ENCODE results near the gene CCN5. TPM values are rescaled to one million over a fixed set of nuclear protein-coding genes. Genes with fewer than 3 reads are reported as not detected.
"Not testable (repeated sequence)": the region's sequence is repeated elsewhere in the genome, so short reads cannot be mapped to it uniquely, and the experiment has no call there.

The CCN5 gene, protein sequence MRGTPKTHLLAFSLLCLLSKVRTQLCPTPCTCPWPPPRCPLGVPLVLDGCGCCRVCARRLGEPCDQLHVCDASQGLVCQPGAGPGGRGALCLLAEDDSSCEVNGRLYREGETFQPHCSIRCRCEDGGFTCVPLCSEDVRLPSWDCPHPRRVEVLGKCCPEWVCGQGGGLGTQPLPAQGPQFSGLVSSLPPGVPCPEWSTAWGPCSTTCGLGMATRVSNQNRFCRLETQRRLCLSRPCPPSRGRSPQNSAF
- total RNA-seq (ENCODE audit: low replicate concordance), result not detected in 2 replicates

DNA sequence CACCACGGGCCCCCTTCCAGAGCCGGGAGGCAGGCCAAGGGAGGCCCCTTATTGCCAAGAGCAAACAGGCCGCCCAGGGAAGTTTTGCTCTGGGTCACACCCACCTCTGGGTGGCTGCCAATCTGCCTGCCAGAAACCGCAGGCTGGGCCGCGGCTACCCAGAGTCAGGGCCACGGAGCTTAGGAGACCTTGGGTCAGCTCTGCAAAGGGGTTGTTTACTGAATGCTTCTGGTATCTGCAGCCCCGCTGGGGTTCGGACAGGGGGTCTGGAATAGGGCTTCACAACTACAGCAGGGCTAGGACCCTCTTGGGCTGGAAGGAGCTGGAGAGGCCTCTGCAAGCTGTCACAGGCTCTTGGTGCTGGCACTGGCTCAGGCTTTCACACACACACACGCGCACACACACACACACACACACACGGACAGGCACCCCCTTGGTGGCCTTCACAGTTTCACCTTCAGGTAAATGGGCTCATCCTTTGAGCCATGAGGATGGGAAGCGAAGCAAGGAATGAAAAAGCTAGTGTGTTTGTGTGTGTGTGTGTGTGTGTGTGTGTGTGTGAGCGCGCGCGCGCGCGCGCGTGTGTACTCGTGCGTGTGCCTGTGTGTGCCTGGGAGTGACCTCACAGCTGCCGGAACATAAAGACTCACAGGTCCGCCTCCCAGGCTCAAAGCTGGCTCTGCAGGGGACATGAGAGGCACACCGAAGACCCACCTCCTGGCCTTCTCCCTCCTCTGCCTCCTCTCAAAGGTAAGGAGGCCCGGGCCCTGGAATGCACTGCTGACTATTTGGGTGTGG, at the start of gene CCN5:
Gene CCN5, plus strand, starts transcription at position 669 of the 798 bp plus-strand sequence. Its CDS starts 22 bp downstream, at position 691.
- Mint-ChIP-seq H3K27ac (no peak within 1 kb of the TSS), H3K4me1 (no peaks in the 10 kb centered on the region)
- no peak within 1 kb of the TSS for H3K9ac ChIP-seq

DNA sequence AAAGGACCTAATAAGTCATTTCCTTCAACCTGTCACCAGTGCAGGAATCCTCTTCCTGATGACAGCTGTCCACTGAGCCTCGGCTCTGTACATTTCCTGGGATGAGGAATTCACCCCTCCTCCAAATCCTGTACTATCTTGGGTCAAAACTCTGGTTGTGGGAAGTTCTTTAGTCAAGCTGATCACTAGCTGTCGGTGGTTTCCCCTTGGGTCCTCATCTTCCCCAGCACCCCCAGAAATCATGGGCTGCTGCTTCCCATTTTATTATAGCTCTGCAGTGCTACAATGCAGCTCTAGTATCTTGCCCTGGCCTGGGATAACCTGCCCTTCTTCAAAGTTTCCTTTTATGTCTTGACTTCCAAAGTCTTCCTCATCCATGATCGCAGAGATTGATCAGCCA, 49.1 kb upstream of the CCN5 start:
- TF ChIP-seq EZH2 (IDR thresholded peaks at IDR 0.05) (no peak), EZH2phosphoT487 (IDR thresholded peaks at IDR 0.05) (no peak)
- TF ChIP-seq, protein P1, sequence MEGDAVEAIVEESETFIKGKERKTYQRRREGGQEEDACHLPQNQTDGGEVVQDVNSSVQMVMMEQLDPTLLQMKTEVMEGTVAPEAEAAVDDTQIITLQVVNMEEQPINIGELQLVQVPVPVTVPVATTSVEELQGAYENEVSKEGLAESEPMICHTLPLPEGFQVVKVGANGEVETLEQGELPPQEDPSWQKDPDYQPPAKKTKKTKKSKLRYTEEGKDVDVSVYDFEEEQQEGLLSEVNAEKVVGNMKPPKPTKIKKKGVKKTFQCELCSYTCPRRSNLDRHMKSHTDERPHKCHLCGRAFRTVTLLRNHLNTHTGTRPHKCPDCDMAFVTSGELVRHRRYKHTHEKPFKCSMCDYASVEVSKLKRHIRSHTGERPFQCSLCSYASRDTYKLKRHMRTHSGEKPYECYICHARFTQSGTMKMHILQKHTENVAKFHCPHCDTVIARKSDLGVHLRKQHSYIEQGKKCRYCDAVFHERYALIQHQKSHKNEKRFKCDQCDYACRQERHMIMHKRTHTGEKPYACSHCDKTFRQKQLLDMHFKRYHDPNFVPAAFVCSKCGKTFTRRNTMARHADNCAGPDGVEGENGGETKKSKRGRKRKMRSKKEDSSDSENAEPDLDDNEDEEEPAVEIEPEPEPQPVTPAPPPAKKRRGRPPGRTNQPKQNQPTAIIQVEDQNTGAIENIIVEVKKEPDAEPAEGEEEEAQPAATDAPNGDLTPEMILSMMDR (IDR thresholded peaks at IDR 0.05), result no peak
- Histone ChIP-seq H3K4me1 (peaks cover 4% of the 10 kb centered on the region), H3K27me3 (no peaks in the 10 kb centered on the region), H2AFZ (replicated peaks) (no peak overlapping the region), H3K27ac (no peak overlapping the region), H3K9me3 (ENCODE audit: low read depth) (no peaks in the 10 kb centered on the region), H3K4me3 (no peak overlapping the region), H3K79me2 (ENCODE audit: low read depth) (no peaks in the 10 kb centered on the region), H4K20me1 (ENCODE audit: low read depth) (no peaks in the 10 kb centered on the region), H3F3A (ENCODE audit: low read depth) (no peaks in the 10 kb centered on the region), H3K4me2 (no peak overlapping the region), H3K36me3 (no peaks in the 10 kb centered on the region), H3K9ac (no peak overlapping the region)
- Mint-ChIP-seq H3K27ac (no peak overlapping the region), H3K4me1 (peaks cover 2% of the 10 kb centered on the region), H3K4me3 (no peak overlapping the region), H3K27me3 (ENCODE audit: insufficient read depth, low read depth) (no peaks in the 10 kb centered on the region), H3K9me3 (no peaks in the 10 kb centered on the region), H3K36me3 (no peaks in the 10 kb centered on the region)
- no peak for DNase-seq (ENCODE audit: low spot score)

More for the DNA sequence above, at the start of gene CCN5:
- no peaks in the 10 kb centered on the region for H3K27me3 ChIP-seq
- no peak within 1 kb of the TSS for H3K4me2 ChIP-seq
- DNase-seq (ENCODE audit: low spot score), result no peak
- no peaks in the 10 kb centered on the region for H3K9me3 ChIP-seq (ENCODE audit: low read depth)
- H3K4me3 ChIP-seq, result no peak within 1 kb of the TSS
- H3K4me1 ChIP-seq, result no peaks in the 10 kb centered on the region
- no peaks in the 10 kb centered on the region for H4K20me1 ChIP-seq (ENCODE audit: low read depth)
- Mint-ChIP-seq H3K27me3 (ENCODE audit: insufficient read depth, low read depth) (peaks cover 9% of the 10 kb centered on the region), H3K4me3 (no peak within 1 kb of the TSS), H3K36me3 (no peaks in the 10 kb centered on the region), H3K9me3 (no peaks in the 10 kb centered on the region)
- no peak within 1 kb of the TSS for H3K27ac ChIP-seq
- H3K79me2 ChIP-seq (ENCODE audit: low read depth), result no peaks in the 10 kb centered on the region
- no peaks in the 10 kb centered on the region for H3K36me3 ChIP-seq
- no peaks in the 10 kb centered on the region for H3F3A ChIP-seq (ENCODE audit: low read depth)
- no peak within 1 kb of the TSS for H2AFZ ChIP-seq (replicated peaks)
- TF ChIP-seq, protein P1 (IDR thresholded peaks at IDR 0.05), result no peak
- no peak for TF ChIP-seq EZH2phosphoT487 (IDR thresholded peaks at IDR 0.05)

DNA sequence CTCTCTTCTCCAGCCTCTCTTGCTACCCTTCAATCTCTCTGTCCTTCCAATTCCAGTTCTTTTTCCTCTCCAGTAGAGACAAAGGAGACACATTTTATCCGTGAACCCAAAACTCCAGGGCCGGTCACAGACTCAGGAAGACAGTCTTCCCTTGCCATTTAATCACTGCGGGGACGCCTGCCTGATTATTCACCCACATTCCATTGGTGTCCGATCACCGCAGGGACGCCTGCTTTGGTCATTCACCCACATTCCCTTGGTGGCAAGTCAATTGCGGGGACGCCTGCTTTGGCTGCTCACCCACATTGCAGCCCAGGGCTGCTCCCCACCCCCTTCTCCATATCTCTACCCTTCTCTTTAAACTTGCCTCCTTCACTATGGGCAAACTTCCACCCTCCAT, 44.3 kb upstream of the CCN5 start:
- H3K36me3 Mint-ChIP-seq; H3F3A ChIP-seq (ENCODE audit: low read depth); H3K36me3 ChIP-seq; H3K27me3 Mint-ChIP-seq (ENCODE audit: insufficient read depth, low read depth); H3K27me3 ChIP-seq; H3K9me3 Mint-ChIP-seq; H3K4me1 Mint-ChIP-seq; H2AFZ ChIP-seq (replicated peaks); H3K27ac ChIP-seq; H3K4me3 Mint-ChIP-seq; H3K9ac ChIP-seq; DNase-seq (ENCODE audit: low spot score); H3K4me3 ChIP-seq; H3K79me2 ChIP-seq (ENCODE audit: low read depth); H4K20me1 ChIP-seq (ENCODE audit: low read depth); H3K4me1 ChIP-seq; H3K9me3 ChIP-seq (ENCODE audit: low read depth); H3K27ac Mint-ChIP-seq; H3K4me2 ChIP-seq: not testable (repeated sequence)

- not testable (repeated sequence) for H3K4me2 ChIP-seq; H3K27ac ChIP-seq; H3K27me3 ChIP-seq; H3K9ac ChIP-seq; H2AFZ ChIP-seq (replicated peaks); H3K27ac Mint-ChIP-seq; H3K36me3 ChIP-seq; H3K36me3 Mint-ChIP-seq; H3K4me1 Mint-ChIP-seq; H3K4me3 Mint-ChIP-seq; H3K4me3 ChIP-seq; DNase-seq (ENCODE audit: low spot score); H3K9me3 ChIP-seq (ENCODE audit: low read depth); H3F3A ChIP-seq (ENCODE audit: low read depth); H3K9me3 Mint-ChIP-seq; H3K79me2 ChIP-seq (ENCODE audit: low read depth); H3K4me1 ChIP-seq; H3K27me3 Mint-ChIP-seq (ENCODE audit: insufficient read depth, low read depth); H4K20me1 ChIP-seq (ENCODE audit: low read depth)
These were observed 43.6 kb upstream of the CCN5 start for GRCh38 chr20:44671541-44671940.

- not testable (repeated sequence) for H2AFZ ChIP-seq (replicated peaks); H3K4me1 Mint-ChIP-seq; H3K27me3 Mint-ChIP-seq (ENCODE audit: insufficient read depth, low read depth); H3K79me2 ChIP-seq (ENCODE audit: low read depth); H3K36me3 Mint-ChIP-seq; H3K4me3 ChIP-seq; H3K9me3 ChIP-seq (ENCODE audit: low read depth); H3K36me3 ChIP-seq; H3K27ac Mint-ChIP-seq; H3K4me2 ChIP-seq; H4K20me1 ChIP-seq (ENCODE audit: low read depth); H3K9me3 Mint-ChIP-seq; DNase-seq (ENCODE audit: low spot score); H3K27me3 ChIP-seq; H3F3A ChIP-seq (ENCODE audit: low read depth); H3K9ac ChIP-seq; H3K27ac ChIP-seq; H3K4me1 ChIP-seq
- peak overlapping the region; percentile 9 for H3K4me3 Mint-ChIP-seq
These were observed 42.8 kb upstream of the CCN5 start for GRCh38 chr20:44672318-44672902.

All from neural progenitor cell (in vitro differentiated cells).